ENCODE data around the gene NFIB. TPM values are rescaled to one million over a fixed set of nuclear protein-coding genes. Genes with fewer than 3 reads are reported as not detected.

NFIB gene
- total RNA-seq, 1 experiment from 2014 or later = 12.5 TPM

DNA sequence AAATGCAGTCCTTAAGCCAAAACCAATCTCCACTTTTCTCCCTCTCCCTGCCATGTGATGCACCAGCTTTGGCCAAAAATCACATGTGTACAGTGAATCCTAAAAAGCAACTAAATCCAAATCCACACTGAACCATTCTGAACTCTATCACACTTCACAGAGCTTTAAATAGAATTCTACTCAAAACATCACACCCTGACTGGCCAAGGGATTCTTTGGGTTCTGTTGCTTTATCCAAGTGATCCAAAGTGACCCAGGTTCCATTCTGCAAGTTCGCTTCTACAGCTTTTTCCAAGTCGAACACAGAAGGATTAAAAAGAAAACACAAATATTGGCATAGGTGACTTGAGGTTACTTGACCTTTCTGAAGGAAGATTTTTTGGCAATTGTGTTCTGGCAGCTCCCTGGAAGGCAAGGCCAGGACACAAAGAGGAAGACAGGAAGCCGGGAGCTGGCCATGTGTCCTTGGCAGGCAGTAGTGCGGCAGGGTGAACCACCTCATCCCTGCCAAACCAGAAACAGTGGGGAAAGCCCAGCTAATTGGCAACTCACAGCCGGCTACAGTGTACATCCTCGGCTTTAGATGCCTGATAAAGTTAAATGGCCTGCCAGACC is 115.0 kb downstream of the NFIB start (continued):
- no peak for TF ChIP-seq ZNF138 (CRISPR knock-in tag; conservative IDR thresholded peaks at IDR 0.05)

DNA sequence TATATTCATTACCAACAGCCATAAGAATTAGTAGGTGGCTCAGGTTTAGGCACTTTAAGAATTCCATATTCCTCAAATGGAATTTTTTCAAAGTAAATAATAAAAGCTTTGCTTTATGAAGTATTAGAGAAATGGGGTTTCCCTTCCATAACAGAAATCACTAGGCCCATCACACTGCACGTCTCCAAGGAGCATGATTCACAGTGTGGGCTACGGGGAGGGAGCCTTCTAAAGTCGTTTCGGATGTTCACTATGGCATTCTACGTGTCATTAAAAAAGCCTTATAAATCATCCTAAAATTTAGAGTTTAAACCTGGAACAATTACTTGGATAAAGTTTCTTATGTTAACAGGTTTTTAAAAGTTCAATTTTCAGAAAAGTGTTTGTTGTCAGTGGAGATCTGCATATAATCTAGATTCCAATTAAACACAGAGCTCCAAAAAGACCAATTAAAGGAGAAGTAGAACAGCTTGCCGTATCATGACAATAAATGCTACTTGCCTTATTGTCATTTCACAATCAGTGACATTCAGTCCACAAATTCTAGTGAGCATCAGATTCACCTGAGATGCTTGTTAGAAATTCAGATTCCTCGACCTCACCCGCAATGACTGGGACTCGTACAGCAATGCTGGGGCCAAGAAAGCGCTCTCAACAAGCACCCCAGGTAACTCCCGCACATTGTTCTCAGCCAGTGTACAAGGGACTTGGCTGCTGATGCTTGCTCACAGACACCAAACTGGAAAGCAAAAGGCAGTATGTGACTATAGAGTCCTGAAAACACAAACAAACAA is 115.7 kb downstream of the NFIB start:
- ChIA-PET CTCF (no interaction called here), POLR2A (no interaction called here)
- H3K9me3 Mint-ChIP-seq = no peaks in the 10 kb centered on the region
- H3K27me3 Mint-ChIP-seq (ENCODE audit: low read depth) = no peaks in the 10 kb centered on the region
- H3K36me3 Mint-ChIP-seq = no peaks in the 10 kb centered on the region
- no peak for ATAC-seq
- H3K4me3 Mint-ChIP-seq = no peak overlapping the region
- no peak for DNase-seq (ENCODE audit: low spot score)
- peaks cover 30% of the 10 kb centered on the region for H3K4me1 Mint-ChIP-seq
- no peak overlapping the region for H3K27ac Mint-ChIP-seq
- TF ChIP-seq ZBTB21 (CRISPR knock-in tag; IDR thresholded peaks at IDR 0.05; ENCODE audit: borderline replicate concordance) = no peak
- TF ChIP-seq GABPB1 (CRISPR knock-in tag; IDR thresholded peaks at IDR 0.05) = no peak
- TF ChIP-seq, protein P1, sequence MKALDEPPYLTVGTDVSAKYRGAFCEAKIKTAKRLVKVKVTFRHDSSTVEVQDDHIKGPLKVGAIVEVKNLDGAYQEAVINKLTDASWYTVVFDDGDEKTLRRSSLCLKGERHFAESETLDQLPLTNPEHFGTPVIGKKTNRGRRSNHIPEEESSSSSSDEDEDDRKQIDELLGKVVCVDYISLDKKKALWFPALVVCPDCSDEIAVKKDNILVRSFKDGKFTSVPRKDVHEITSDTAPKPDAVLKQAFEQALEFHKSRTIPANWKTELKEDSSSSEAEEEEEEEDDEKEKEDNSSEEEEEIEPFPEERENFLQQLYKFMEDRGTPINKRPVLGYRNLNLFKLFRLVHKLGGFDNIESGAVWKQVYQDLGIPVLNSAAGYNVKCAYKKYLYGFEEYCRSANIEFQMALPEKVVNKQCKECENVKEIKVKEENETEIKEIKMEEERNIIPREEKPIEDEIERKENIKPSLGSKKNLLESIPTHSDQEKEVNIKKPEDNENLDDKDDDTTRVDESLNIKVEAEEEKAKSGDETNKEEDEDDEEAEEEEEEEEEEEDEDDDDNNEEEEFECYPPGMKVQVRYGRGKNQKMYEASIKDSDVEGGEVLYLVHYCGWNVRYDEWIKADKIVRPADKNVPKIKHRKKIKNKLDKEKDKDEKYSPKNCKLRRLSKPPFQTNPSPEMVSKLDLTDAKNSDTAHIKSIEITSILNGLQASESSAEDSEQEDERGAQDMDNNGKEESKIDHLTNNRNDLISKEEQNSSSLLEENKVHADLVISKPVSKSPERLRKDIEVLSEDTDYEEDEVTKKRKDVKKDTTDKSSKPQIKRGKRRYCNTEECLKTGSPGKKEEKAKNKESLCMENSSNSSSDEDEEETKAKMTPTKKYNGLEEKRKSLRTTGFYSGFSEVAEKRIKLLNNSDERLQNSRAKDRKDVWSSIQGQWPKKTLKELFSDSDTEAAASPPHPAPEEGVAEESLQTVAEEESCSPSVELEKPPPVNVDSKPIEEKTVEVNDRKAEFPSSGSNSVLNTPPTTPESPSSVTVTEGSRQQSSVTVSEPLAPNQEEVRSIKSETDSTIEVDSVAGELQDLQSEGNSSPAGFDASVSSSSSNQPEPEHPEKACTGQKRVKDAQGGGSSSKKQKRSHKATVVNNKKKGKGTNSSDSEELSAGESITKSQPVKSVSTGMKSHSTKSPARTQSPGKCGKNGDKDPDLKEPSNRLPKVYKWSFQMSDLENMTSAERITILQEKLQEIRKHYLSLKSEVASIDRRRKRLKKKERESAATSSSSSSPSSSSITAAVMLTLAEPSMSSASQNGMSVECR (CRISPR knock-in tag; IDR thresholded peaks at IDR 0.05; ENCODE audit: borderline replicate concordance) = no peak
- no peak for TF ChIP-seq ZNF219 (CRISPR knock-in tag; IDR thresholded peaks at IDR 0.05; ENCODE audit: borderline replicate concordance)
- TF ChIP-seq KAT7 (CRISPR knock-in tag; IDR thresholded peaks at IDR 0.05; ENCODE audit: borderline replicate concordance) = no peak
- TF ChIP-seq ZNF232 (CRISPR knock-in tag; IDR thresholded peaks at IDR 0.05) = no peak
- TF ChIP-seq GRHL2 (CRISPR knock-in tag; IDR thresholded peaks at IDR 0.05; ENCODE audit: insufficient replicate concordance, severe bottlenecking) = no peak
- no peak for TF ChIP-seq JUN (CRISPR knock-in tag; IDR thresholded peaks at IDR 0.05)
- TF ChIP-seq, protein P2, sequence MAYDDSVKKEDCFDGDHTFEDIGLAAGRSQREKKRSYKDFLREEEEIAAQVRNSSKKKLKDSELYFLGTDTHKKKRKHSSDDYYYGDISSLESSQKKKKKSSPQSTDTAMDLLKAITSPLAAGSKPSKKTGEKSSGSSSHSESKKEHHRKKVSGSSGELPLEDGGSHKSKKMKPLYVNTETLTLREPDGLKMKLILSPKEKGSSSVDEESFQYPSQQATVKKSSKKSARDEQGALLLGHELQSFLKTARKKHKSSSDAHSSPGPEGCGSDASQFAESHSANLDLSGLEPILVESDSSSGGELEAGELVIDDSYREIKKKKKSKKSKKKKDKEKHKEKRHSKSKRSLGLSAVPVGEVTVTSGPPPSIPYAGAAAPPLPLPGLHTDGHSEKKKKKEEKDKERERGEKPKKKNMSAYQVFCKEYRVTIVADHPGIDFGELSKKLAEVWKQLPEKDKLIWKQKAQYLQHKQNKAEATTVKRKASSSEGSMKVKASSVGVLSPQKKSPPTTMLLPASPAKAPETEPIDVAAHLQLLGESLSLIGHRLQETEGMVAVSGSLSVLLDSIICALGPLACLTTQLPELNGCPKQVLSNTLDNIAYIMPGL (CRISPR knock-in tag; IDR thresholded peaks at IDR 0.05) = no peak
- TF ChIP-seq ETV6 (CRISPR knock-in tag; IDR thresholded peaks at IDR 0.05) = no peak

DNA sequence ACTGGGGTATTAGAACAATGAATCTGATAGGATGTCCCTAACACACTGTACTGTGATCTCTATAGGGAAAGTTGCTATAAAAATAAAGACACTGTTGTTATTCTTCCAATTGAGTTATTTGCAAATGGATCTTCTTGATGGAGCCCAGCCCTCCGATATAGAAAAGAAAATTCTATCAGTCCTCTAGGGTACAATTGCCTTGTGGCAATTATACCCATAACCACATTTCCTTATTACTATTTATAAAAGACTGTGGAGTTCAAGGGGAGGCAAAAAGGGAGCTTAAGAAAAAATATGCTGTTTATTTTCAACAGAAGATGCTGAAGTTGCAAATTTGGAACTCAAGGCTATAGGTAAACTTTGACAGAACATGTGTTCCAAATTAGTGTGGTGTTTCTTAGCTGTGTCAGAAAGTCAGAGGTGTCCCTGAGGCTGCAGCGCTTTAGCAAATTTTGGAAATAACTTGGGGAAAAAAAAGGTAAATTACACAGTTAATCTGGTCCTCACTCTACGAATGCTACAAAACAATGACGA is 116.5 kb downstream of the NFIB start:
- DNase-seq (ENCODE audit: low spot score) (no peak), ATAC-seq (no peak)
- Mint-ChIP-seq H3K4me1 (peaks cover 35% of the 10 kb centered on the region), H3K9me3 (no peaks in the 10 kb centered on the region), H3K36me3 (no peaks in the 10 kb centered on the region), H3K27me3 (ENCODE audit: low read depth) (no peaks in the 10 kb centered on the region), H3K27ac (no peak overlapping the region), H3K4me3 (no peak overlapping the region)
- POLR2A ChIA-PET = no interaction called here
- CTCF ChIA-PET = no interaction called here
- TF ChIP-seq JUN (CRISPR knock-in tag; IDR thresholded peaks at IDR 0.05) (no peak), FOXP1 (CRISPR knock-in tag; IDR thresholded peaks at IDR 0.05; ENCODE audit: borderline replicate concordance) (no peak), NFYB (CRISPR knock-in tag; conservative IDR thresholded peaks at IDR 0.05; ENCODE audit: low read depth) (no peak)
- TF ChIP-seq, protein P3, sequence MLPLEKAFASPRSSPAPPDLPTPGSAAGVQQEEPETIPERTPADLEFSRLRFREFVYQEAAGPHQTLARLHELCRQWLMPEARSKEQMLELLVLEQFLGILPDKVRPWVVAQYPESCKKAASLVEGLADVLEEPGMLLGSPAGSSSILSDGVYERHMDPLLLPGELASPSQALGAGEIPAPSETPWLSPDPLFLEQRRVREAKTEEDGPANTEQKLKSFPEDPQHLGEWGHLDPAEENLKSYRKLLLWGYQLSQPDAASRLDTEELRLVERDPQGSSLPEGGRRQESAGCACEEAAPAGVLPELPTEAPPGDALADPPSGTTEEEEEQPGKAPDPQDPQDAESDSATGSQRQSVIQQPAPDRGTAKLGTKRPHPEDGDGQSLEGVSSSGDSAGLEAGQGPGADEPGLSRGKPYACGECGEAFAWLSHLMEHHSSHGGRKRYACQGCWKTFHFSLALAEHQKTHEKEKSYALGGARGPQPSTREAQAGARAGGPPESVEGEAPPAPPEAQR (CRISPR knock-in tag; IDR thresholded peaks at IDR 0.05) = no peak
- TF ChIP-seq, protein P4, sequence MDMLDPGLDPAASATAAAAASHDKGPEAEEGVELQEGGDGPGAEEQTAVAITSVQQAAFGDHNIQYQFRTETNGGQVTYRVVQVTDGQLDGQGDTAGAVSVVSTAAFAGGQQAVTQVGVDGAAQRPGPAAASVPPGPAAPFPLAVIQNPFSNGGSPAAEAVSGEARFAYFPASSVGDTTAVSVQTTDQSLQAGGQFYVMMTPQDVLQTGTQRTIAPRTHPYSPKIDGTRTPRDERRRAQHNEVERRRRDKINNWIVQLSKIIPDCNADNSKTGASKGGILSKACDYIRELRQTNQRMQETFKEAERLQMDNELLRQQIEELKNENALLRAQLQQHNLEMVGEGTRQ (CRISPR knock-in tag; IDR thresholded peaks at IDR 0.05) = no peak
- TF ChIP-seq, protein P5, sequence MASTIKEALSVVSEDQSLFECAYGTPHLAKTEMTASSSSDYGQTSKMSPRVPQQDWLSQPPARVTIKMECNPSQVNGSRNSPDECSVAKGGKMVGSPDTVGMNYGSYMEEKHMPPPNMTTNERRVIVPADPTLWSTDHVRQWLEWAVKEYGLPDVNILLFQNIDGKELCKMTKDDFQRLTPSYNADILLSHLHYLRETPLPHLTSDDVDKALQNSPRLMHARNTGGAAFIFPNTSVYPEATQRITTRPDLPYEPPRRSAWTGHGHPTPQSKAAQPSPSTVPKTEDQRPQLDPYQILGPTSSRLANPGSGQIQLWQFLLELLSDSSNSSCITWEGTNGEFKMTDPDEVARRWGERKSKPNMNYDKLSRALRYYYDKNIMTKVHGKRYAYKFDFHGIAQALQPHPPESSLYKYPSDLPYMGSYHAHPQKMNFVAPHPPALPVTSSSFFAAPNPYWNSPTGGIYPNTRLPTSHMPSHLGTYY (CRISPR knock-in tag; IDR thresholded peaks at IDR 0.05) = no peak
- TF ChIP-seq, protein P6, sequence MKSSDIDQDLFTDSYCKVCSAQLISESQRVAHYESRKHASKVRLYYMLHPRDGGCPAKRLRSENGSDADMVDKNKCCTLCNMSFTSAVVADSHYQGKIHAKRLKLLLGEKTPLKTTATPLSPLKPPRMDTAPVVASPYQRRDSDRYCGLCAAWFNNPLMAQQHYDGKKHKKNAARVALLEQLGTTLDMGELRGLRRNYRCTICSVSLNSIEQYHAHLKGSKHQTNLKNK (CRISPR knock-in tag; IDR thresholded peaks at IDR 0.05) = no peak
- TF ChIP-seq, protein P7, sequence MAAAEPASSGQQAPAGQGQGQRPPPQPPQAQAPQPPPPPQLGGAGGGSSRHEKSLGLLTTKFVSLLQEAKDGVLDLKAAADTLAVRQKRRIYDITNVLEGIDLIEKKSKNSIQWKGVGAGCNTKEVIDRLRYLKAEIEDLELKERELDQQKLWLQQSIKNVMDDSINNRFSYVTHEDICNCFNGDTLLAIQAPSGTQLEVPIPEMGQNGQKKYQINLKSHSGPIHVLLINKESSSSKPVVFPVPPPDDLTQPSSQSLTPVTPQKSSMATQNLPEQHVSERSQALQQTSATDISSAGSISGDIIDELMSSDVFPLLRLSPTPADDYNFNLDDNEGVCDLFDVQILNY (CRISPR knock-in tag; IDR thresholded peaks at IDR 0.05) = no peak
- TF ChIP-seq, protein P8, sequence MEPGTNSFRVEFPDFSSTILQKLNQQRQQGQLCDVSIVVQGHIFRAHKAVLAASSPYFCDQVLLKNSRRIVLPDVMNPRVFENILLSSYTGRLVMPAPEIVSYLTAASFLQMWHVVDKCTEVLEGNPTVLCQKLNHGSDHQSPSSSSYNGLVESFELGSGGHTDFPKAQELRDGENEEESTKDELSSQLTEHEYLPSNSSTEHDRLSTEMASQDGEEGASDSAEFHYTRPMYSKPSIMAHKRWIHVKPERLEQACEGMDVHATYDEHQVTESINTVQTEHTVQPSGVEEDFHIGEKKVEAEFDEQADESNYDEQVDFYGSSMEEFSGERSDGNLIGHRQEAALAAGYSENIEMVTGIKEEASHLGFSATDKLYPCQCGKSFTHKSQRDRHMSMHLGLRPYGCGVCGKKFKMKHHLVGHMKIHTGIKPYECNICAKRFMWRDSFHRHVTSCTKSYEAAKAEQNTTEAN (CRISPR knock-in tag; IDR thresholded peaks at IDR 0.05) = no peak
